Neural cell (in vitro differentiated cells): ENCODE data around the gene ALS2CL. TPM values are rescaled to one million over a fixed set of nuclear protein-coding genes. Genes with fewer than 3 reads are reported as not detected.

Experiments
- H2AFZ ChIP-seq: fragments of 200-600, 300-800 bp; sonication (generic), shearing (Covaris generic); 2 replicates; pipeline ENCODE4 v1.6.0; 2014; ENCODE audit warnings: low read depth, mild to moderate bottlenecking, antibody characterized with exemption, low read length, moderate library complexity
- H3F3A ChIP-seq: fragments of 200-600 bp; shearing (Covaris generic); 2 replicates; pipeline ENCODE4 v1.6.1; 2016; ENCODE audit warnings: mild to moderate bottlenecking, moderate library complexity, mixed read lengths, antibody characterized with exemption, low read length; ENCODE audit not compliant: insufficient read depth, poor library complexity, severe bottlenecking
- H3K27ac ChIP-seq: fragments of 200-600, 300-800 bp; sonication (generic), shearing (Covaris generic); 2 replicates; pipeline ENCODE4 v1.5.1; 2014; ENCODE audit warnings: mild to moderate bottlenecking, low read length, moderate library complexity
- H3K27me3 ChIP-seq: fragments of 300-800, 200-600 bp; sonication (generic), shearing (Covaris generic); 2 replicates; pipeline ENCODE4 v1.6.0; 2014; ENCODE audit warnings: mild to moderate bottlenecking, low read depth, low read length, moderate library complexity; ENCODE audit not compliant: insufficient read depth
- H3K36me3 ChIP-seq: fragments of 300-800, 200-600 bp; sonication (generic), shearing (Covaris generic); 2 replicates; pipeline ENCODE4 v1.5.1; 2014; ENCODE audit warnings: mild to moderate bottlenecking, antibody characterized with exemption, low read length, moderate library complexity; ENCODE audit not compliant: insufficient read depth
- H3K4me2 ChIP-seq: fragments of 300-800, 200-600 bp; sonication (generic), shearing (Covaris generic); 2 replicates; pipeline ENCODE4 v1.6.0; 2014; ENCODE audit warnings: mild to moderate bottlenecking, low read length
- H3K4me3 ChIP-seq: fragments of 300-800, 200-600 bp; sonication (generic), shearing (Covaris generic); 2 replicates; pipeline ENCODE4 v1.5.1; 2014; ENCODE audit warnings: mild to moderate bottlenecking, low read length, moderate library complexity
- H3K79me2 ChIP-seq: fragments of 200-600 bp; shearing (Covaris generic); replicated peaks from 2 replicates; pipeline ENCODE4 v1.6.0; 2014; ENCODE audit warnings: mild to moderate bottlenecking, low read length, moderate library complexity; ENCODE audit not compliant: insufficient read depth
- H3K9ac ChIP-seq: fragments of 300-800, 200-600 bp; sonication (generic), shearing (Covaris generic); 2 replicates; pipeline ENCODE4 v1.6.1; 2016; ENCODE audit warnings: mild to moderate bottlenecking, low read length, mixed read lengths
- H3K9me2 ChIP-seq: fragments of 200-600 bp; shearing (Covaris generic); 2 replicates; pipeline ENCODE4 v1.6.1; 2016; ENCODE audit warnings: mild to moderate bottlenecking, low read length, mixed read lengths; ENCODE audit not compliant: insufficient read depth
- H3K9me3 ChIP-seq: fragments of 200-600, 300-800 bp; sonication (generic), shearing (Covaris generic); 2 replicates; pipeline ENCODE4 v1.6.1; 2016; ENCODE audit warnings: mild to moderate bottlenecking, mixed run types, low read length, moderate library complexity, mixed read lengths
- H4K20me1 ChIP-seq: fragments of 200-600 bp; shearing (Covaris generic); 2 replicates; pipeline ENCODE4 v1.6.1; 2016; ENCODE audit warnings: mild to moderate bottlenecking, mixed run types; ENCODE audit not compliant: insufficient read depth
- CTCF ChIP-seq: fragments of 450-650 bp; IDR thresholded peaks from 2 replicates; pipeline ENCODE4 v1.5.1; 2014; ENCODE audit warnings: antibody characterized with exemption, mild to moderate bottlenecking, moderate library complexity; ENCODE audit not compliant: poor library complexity, severe bottlenecking
- EP300 ChIP-seq: fragments of 450-650 bp; conservative IDR thresholded peaks from 2 replicates; pipeline ENCODE4 v1.6.1; 2014; ENCODE audit warnings: antibody characterized with exemption, mild to moderate bottlenecking, moderate library complexity; ENCODE audit not compliant: poor library complexity, severe bottlenecking
- EZH2 ChIP-seq: fragments of 200-600, 300-800 bp; shearing (Covaris generic), sonication (generic); IDR thresholded peaks from 2 replicates; pipeline ENCODE4 v1.6.1; 2014; ENCODE audit warnings: antibody characterized with exemption, low read length, borderline replicate concordance, mild to moderate bottlenecking; ENCODE audit not compliant: insufficient read depth, poor library complexity, severe bottlenecking
- MXI1 ChIP-seq: fragments of 450-650 bp; conservative IDR thresholded peaks from 2 replicates; pipeline ENCODE4 v1.6.1; 2014; ENCODE audit warnings: antibody characterized with exemption, mild to moderate bottlenecking; ENCODE audit not compliant: poor library complexity, severe bottlenecking
- POLR2AphosphoS5 ChIP-seq: IDR thresholded peaks from 2 replicates; pipeline ENCODE4 v1.6.1; 2012
- RAD21 ChIP-seq: fragments of 450-650 bp; conservative IDR thresholded peaks from 2 replicates; pipeline ENCODE4 v1.6.1; 2014; ENCODE audit warnings: antibody characterized with exemption, mild to moderate bottlenecking, moderate library complexity
- SMC3 ChIP-seq: fragments of 450-650 bp; conservative IDR thresholded peaks from 2 replicates; pipeline ENCODE4 v1.6.1; 2014; ENCODE audit warnings: antibody characterized with exemption, mild to moderate bottlenecking, moderate library complexity; ENCODE audit not compliant: poor library complexity
- TAF1 ChIP-seq: IDR thresholded peaks from 2 replicates; pipeline ENCODE4 v1.6.1; 2012; ENCODE audit warnings: low read depth
- polyA plus RNA-seq: library from polyadenylated mRNA; depleted of rRNA; stranded (reverse); fragments of >200 nt; gene quantifications from 2 replicates; pipeline ENCODE4 v1.2.3, GENCODE V29; 2014
- TF ChIP-seq, protein P1 (sequence below): IDR thresholded peaks from 2 replicates; pipeline ENCODE4 v1.6.1; 2012; ENCODE audit warnings: borderline replicate concordance

The ALS2CL gene
- polyA plus RNA-seq, 1 donor from 2014 or later: 0.11 TPM

DNA sequence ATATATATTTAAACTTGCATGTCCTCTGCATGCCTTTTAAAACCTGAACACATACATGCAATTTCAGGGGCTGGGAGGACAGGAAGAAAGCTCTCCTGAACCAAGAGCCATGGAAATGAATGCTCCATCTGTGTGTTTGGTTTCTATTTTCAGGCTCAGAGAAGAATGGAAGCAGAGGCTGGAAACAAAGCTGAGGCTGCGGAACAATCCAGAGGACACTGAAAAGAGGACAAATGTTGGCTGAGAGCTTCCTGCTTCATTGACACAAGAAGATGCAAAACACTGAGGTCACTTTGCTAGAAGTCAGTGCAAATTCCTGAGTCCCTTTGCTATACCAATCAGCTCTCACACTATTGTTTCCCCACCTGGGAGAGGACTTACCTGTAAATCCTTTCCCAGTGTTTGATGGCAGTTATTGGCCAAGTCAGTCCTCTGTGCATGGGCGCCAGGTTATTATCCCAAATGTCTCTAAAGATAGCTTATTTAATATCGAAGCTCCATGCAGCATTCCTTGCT is 68.4 kb downstream of the ALS2CL start:
- H2AFZ ChIP-seq: no peak overlapping the region
- H3K79me2 ChIP-seq: no peaks in the 10 kb centered on the region
- H3K36me3 ChIP-seq: no peaks in the 10 kb centered on the region
- H3K27me3 ChIP-seq: no peaks in the 10 kb centered on the region
- H4K20me1 ChIP-seq: no peaks in the 10 kb centered on the region
- H3K9me2 ChIP-seq: no peaks in the 10 kb centered on the region
- H3K9me3 ChIP-seq: no peaks in the 10 kb centered on the region
- no peak overlapping the region for H3K4me2 ChIP-seq
- H3K4me3 ChIP-seq: peak overlapping the region; percentile 32
- H3K27ac ChIP-seq: no peak overlapping the region
- TF ChIP-seq POLR2AphosphoS5 (no peak), EZH2 (no peak), CTCF (no peak), SMC3 (no peak), RAD21 (no peak), MXI1 (no peak), TAF1 (no peak), EP300 (no peak)
- TF ChIP-seq, protein P1, sequence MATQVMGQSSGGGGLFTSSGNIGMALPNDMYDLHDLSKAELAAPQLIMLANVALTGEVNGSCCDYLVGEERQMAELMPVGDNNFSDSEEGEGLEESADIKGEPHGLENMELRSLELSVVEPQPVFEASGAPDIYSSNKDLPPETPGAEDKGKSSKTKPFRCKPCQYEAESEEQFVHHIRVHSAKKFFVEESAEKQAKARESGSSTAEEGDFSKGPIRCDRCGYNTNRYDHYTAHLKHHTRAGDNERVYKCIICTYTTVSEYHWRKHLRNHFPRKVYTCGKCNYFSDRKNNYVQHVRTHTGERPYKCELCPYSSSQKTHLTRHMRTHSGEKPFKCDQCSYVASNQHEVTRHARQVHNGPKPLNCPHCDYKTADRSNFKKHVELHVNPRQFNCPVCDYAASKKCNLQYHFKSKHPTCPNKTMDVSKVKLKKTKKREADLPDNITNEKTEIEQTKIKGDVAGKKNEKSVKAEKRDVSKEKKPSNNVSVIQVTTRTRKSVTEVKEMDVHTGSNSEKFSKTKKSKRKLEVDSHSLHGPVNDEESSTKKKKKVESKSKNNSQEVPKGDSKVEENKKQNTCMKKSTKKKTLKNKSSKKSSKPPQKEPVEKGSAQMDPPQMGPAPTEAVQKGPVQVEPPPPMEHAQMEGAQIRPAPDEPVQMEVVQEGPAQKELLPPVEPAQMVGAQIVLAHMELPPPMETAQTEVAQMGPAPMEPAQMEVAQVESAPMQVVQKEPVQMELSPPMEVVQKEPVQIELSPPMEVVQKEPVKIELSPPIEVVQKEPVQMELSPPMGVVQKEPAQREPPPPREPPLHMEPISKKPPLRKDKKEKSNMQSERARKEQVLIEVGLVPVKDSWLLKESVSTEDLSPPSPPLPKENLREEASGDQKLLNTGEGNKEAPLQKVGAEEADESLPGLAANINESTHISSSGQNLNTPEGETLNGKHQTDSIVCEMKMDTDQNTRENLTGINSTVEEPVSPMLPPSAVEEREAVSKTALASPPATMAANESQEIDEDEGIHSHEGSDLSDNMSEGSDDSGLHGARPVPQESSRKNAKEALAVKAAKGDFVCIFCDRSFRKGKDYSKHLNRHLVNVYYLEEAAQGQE: no peak
- no peak overlapping the region for H3K9ac ChIP-seq
- H3F3A ChIP-seq: no peaks in the 10 kb centered on the region

- Histone ChIP-seq H3K27me3 (no peaks in the 10 kb centered on the region), H3K9me3 (no peaks in the 10 kb centered on the region), H3K9me2 (no peaks in the 10 kb centered on the region), H3K4me3 (no peak overlapping the region), H2AFZ (no peak overlapping the region), H3K9ac (no peak overlapping the region), H4K20me1 (no peaks in the 10 kb centered on the region), H3K4me2 (no peak overlapping the region), H3K79me2 (no peaks in the 10 kb centered on the region), H3K27ac (no peak overlapping the region), H3K36me3 (no peaks in the 10 kb centered on the region), H3F3A (no peaks in the 10 kb centered on the region)
- TF ChIP-seq POLR2AphosphoS5 (peak; percentile 87), CTCF (no peak), EP300 (peak; percentile 95)
- TF ChIP-seq, protein P1: peak; percentile 55
These were observed 68.9 kb downstream of the ALS2CL start for GRCh38 chr3:46624533-46624932.
